Right forelimb (tissue), 1 donor: ENCODE results near the gene ITSN1.
"Not testable (repeated sequence)": the region's sequence is repeated elsewhere in the genome, so short reads cannot be mapped to it uniquely, and the experiment has no call there.

Source experiments
- DNase-seq: peaks from one replicate; pipeline ENCODE4 v3.0.0-alpha.2; 2018

Gene ITSN1

GRCh38 chr21:33642027-33642895 lies at the start of gene ITSN1:
Gene ITSN1 (plus strand): TSS chr21:33642501. CDS start chr21:33718829, 76,328 bp downstream.
- DNase-seq: peak; percentile 100

GRCh38 chr21:33598051-33598450 lies 44.2 kb upstream of the ITSN1 start:
- DNase-seq: no peak

- no peak for DNase-seq
Measured at GRCh38 chr21:33608559-33608958, 33.7 kb upstream of the ITSN1 start.

GRCh38 chr21:33611006-33611744 lies 31.1 kb upstream of the ITSN1 start:
- DNase-seq: no peak

GRCh38 chr21:33617565-33617964 lies 24.7 kb upstream of the ITSN1 start:
- DNase-seq: not testable (repeated sequence)

- no peak for DNase-seq
Measured at GRCh38 chr21:33618407-33618806, 23.9 kb upstream of the ITSN1 start.

GRCh38 chr21:33619726-33620125 lies 22.6 kb upstream of the ITSN1 start:
- DNase-seq: no peak

GRCh38 chr21:33622253-33622652 lies 20.0 kb upstream of the ITSN1 start:
- no peak for DNase-seq

GRCh38 chr21:33626151-33626550 lies 16.1 kb upstream of the ITSN1 start:
- DNase-seq: not testable (repeated sequence)

GRCh38 chr21:33634254-33634653 lies 8.0 kb upstream of the ITSN1 start:
- DNase-seq: no peak

GRCh38 chr21:33640697-33641351 lies 1.5 kb upstream of the ITSN1 start:
- DNase-seq: no peak

- peak; percentile 99 for DNase-seq
Measured at GRCh38 chr21:33641352-33642026, 812 bp upstream of the ITSN1 start, which contains the start of gene CRYZL1. Gene CRYZL1 (minus strand): TSS chr21:33641741. CDS start chr21:33631551, 10,190 bp downstream.

GRCh38 chr21:33642896-33643657 lies 776 bp downstream of the ITSN1 start:
- peak; percentile 60 for DNase-seq

GRCh38 chr21:33643658-33644311 lies 1.5 kb downstream of the ITSN1 start:
- DNase-seq: no peak

- DNase-seq: no peak
Measured at GRCh38 chr21:33644383-33645074, 2.2 kb downstream of the ITSN1 start.

- no peak for DNase-seq
Measured at GRCh38 chr21:33645730-33646129, 3.4 kb downstream of the ITSN1 start.

- no peak for DNase-seq
Measured at GRCh38 chr21:33647587-33647986, 5.3 kb downstream of the ITSN1 start.

- DNase-seq: no peak
Measured at GRCh38 chr21:33648555-33648954, 6.3 kb downstream of the ITSN1 start.

- DNase-seq: no peak
Measured at GRCh38 chr21:33650230-33650629, 7.9 kb downstream of the ITSN1 start.

GRCh38 chr21:33650929-33651509 lies 8.7 kb downstream of the ITSN1 start:
- DNase-seq: no peak
